Measurements from ENCODE around the gene DDX21. TPM values are rescaled to one million over a fixed set of nuclear protein-coding genes. Genes with fewer than 3 reads are reported as not detected.
"Not testable (repeated sequence)": the region's sequence is repeated elsewhere in the genome, so short reads cannot be mapped to it uniquely, and the experiment has no call there.

Gene DDX21
- polyA plus RNA-seq, 4 donors, result 48.4 to 60.8 (median 50.9) TPM

- no peak for DNase-seq (ENCODE audit: low read depth in 4 of 4, low spot score in 2 of 4)
These were observed 31.6 kb downstream of the DDX21 start for GRCh38 chr10:68987611-68988010.

- peak; percentile 81 to 96 (median 91) for DNase-seq (ENCODE audit: low read depth in 4 of 4, low spot score in 2 of 4)
These were observed 32.8 kb downstream of the DDX21 start, which contains the start of gene KIFBP for GRCh38 chr10:68988530-68989316. TSS of gene KIFBP (plus strand) at chr10:68988803. CDS start at chr10:68988833, 30 bp downstream.

- peak in 1 of 4 donors; percentile 11 for DNase-seq (ENCODE audit: low read depth in 4 of 4, low spot score in 2 of 4)
These were observed 33.5 kb downstream of the DDX21 start for GRCh38 chr10:68989317-68989990.

- DNase-seq (ENCODE audit: low read depth in 4 of 4, low spot score in 2 of 4), result peak in 2 of 4 donors; percentile 12 to 29
These were observed 36.9 kb downstream of the DDX21 start for GRCh38 chr10:68992636-68993440.

- DNase-seq (ENCODE audit: low read depth in 4 of 4, low spot score in 2 of 4), result no peak
These were observed 41.2 kb downstream of the DDX21 start for GRCh38 chr10:68997211-68997610.

GRCh38 chr10:69004821-69005220, 48.9 kb downstream of the DDX21 start:
- peak in 1 of 4 donors; percentile 9 for DNase-seq (ENCODE audit: low read depth in 4 of 4, low spot score in 2 of 4)

- no peak for DNase-seq (ENCODE audit: low read depth in 4 of 4, low spot score in 2 of 4)
These were observed 49.9 kb downstream of the DDX21 start for GRCh38 chr10:69005704-69006485.

GRCh38 chr10:69007260-69007659, 51.3 kb downstream of the DDX21 start:
- no peak for DNase-seq (ENCODE audit: low read depth in 4 of 4, low spot score in 2 of 4)

- DNase-seq (ENCODE audit: low read depth in 4 of 4, low spot score in 2 of 4), result no peak
These were observed 53.4 kb downstream of the DDX21 start for GRCh38 chr10:69009360-69009759.

- no peak for DNase-seq (ENCODE audit: low read depth in 4 of 4, low spot score in 2 of 4)
These were observed 54.2 kb downstream of the DDX21 start for GRCh38 chr10:69010151-69010640.

GRCh38 chr10:69012778-69013177, 56.8 kb downstream of the DDX21 start:
- not testable (repeated sequence) for DNase-seq (ENCODE audit: low read depth in 4 of 4, low spot score in 2 of 4)

GRCh38 chr10:69014171-69014570, 58.2 kb downstream of the DDX21 start:
- no peak for DNase-seq (ENCODE audit: low read depth in 4 of 4, low spot score in 2 of 4)

GRCh38 chr10:69018613-69019012, 62.6 kb downstream of the DDX21 start:
- DNase-seq (ENCODE audit: low read depth in 4 of 4, low spot score in 2 of 4), result no peak

GRCh38 chr10:69022611-69023010, 66.6 kb downstream of the DDX21 start:
- no peak for DNase-seq (ENCODE audit: low read depth in 4 of 4, low spot score in 2 of 4)

- no peak for DNase-seq (ENCODE audit: low read depth in 4 of 4, low spot score in 2 of 4)
These were observed 69.5 kb downstream of the DDX21 start for GRCh38 chr10:69025370-69025896.

- DNase-seq (ENCODE audit: low read depth in 4 of 4, low spot score in 2 of 4), result no peak
These were observed 77.3 kb downstream of the DDX21 start for GRCh38 chr10:69033256-69033655.
